GM12872 (cell line): ENCODE data around the gene TGFA.
A peak's percentile ranks its signal among the peaks of the same experiment; 100 is the strongest.

Experiments used
- CTCF ChIP-seq: IDR thresholded peaks from 3 replicates; pipeline ENCODE4 v1.5.1; 2011; ENCODE audit warnings: low read depth, mild to moderate bottlenecking, low read length, moderate library complexity; ENCODE audit not compliant: insufficient read depth

Gene TGFA

GRCh38 chr2:70553584-70554337 lies at the start of gene TGFA:
TGFA (minus strand) TSS chr2:70553826; CDS start chr2:70553767, 59 bp downstream.
- TF ChIP-seq CTCF, result peak; percentile 86; the same call in 2 of the 3 replicates

GRCh38 chr2:70603066-70603465 lies 49.4 kb upstream of the TGFA start:
- TF ChIP-seq CTCF, result no peak

GRCh38 chr2:70598197-70598596 lies 44.6 kb upstream of the TGFA start:
- no peak for TF ChIP-seq CTCF

- no peak for TF ChIP-seq CTCF
These were observed 43.1 kb upstream of the TGFA start for GRCh38 chr2:70596739-70597138.

GRCh38 chr2:70596293-70596692 lies 42.7 kb upstream of the TGFA start:
- TF ChIP-seq CTCF, result no peak

GRCh38 chr2:70583091-70583490 lies 29.5 kb upstream of the TGFA start:
- TF ChIP-seq CTCF, result no peak

- no peak for TF ChIP-seq CTCF
These were observed 26.7 kb upstream of the TGFA start for GRCh38 chr2:70580352-70580751.
